NCI-H774 (cell line): ENCODE measurements around the gene IMPA2.

ENCODE experiments used
- DNase-seq: peaks from one replicate; lab custom pipeline; 2025; lab: John Stamatoyannopoulos, UW

Gene IMPA2

GRCh38 chr18:12008842-12009580 is 27.7 kb downstream of the IMPA2 start:
- no peak for DNase-seq

GRCh38 chr18:12009581-12010140 is 28.4 kb downstream of the IMPA2 start:
- no peak for DNase-seq

- DNase-seq = no peak
These were observed 29.0 kb downstream of the IMPA2 start for GRCh38 chr18:12010187-12010802.

- no peak for DNase-seq
These were observed 30.1 kb downstream of the IMPA2 start for GRCh38 chr18:12011199-12011956.

- DNase-seq = no peak
These were observed 30.7 kb downstream of the IMPA2 start for GRCh38 chr18:12011957-12012549.

GRCh38 chr18:12012697-12013096 is 31.4 kb downstream of the IMPA2 start:
- DNase-seq = no peak

- DNase-seq = no peak
These were observed 32.0 kb downstream of the IMPA2 start for GRCh38 chr18:12013186-12013916.

- no peak for DNase-seq
These were observed 32.8 kb downstream of the IMPA2 start for GRCh38 chr18:12014086-12014485.

- no peak for DNase-seq
These were observed 33.5 kb downstream of the IMPA2 start for GRCh38 chr18:12014521-12015415.

GRCh38 chr18:12015416-12016062 is 34.2 kb downstream of the IMPA2 start:
- DNase-seq = peak; percentile 58

- no peak for DNase-seq
These were observed 35.8 kb downstream of the IMPA2 start for GRCh38 chr18:12017081-12017480.

GRCh38 chr18:12018861-12019260 is 37.6 kb downstream of the IMPA2 start:
- DNase-seq = no peak

- no peak for DNase-seq
These were observed 39.8 kb downstream of the IMPA2 start for GRCh38 chr18:12021077-12021476.

- DNase-seq = no peak
These were observed 40.3 kb downstream of the IMPA2 start for GRCh38 chr18:12021596-12021995.

GRCh38 chr18:12023375-12023774 is 42.1 kb downstream of the IMPA2 start:
- no peak for DNase-seq

GRCh38 chr18:12026562-12026961 is 45.3 kb downstream of the IMPA2 start:
- no peak for DNase-seq

GRCh38 chr18:12027046-12027445 is 45.7 kb downstream of the IMPA2 start:
- DNase-seq = no peak

GRCh38 chr18:12027480-12027879 is 46.2 kb downstream of the IMPA2 start:
- DNase-seq = no peak

- no peak for DNase-seq
These were observed 46.8 kb downstream of the IMPA2 start for GRCh38 chr18:12028040-12028628.

- no peak for DNase-seq
These were observed 47.4 kb downstream of the IMPA2 start for GRCh38 chr18:12028674-12029073.
